Measurements from ENCODE around the gene WSCD1.

The WSCD1 gene

GRCh38 chr17:6069539-6070429, at the start of gene WSCD1:
WSCD1 (plus strand) TSS chr17:6070379; CDS start chr17:6080659, 10,280 bp downstream.
- peak in 1 of 2 donors; percentile 5 for DNase-seq (ENCODE audit: low read depth in 2 of 2)

GRCh38 chr17:6021011-6021400, 49.2 kb upstream of the WSCD1 start:
- no peak for DNase-seq (ENCODE audit: low read depth in 2 of 2)

- DNase-seq (ENCODE audit: low read depth in 2 of 2): no peak
Observed at GRCh38 chr17:6021627-6022026, 48.6 kb upstream of the WSCD1 start.

- no peak for DNase-seq (ENCODE audit: low read depth in 2 of 2)
Observed at GRCh38 chr17:6023036-6023831, 46.9 kb upstream of the WSCD1 start.

GRCh38 chr17:6024576-6024975, 45.6 kb upstream of the WSCD1 start:
- DNase-seq (ENCODE audit: low read depth in 2 of 2): no peak

GRCh38 chr17:6027342-6028024, 42.7 kb upstream of the WSCD1 start:
- DNase-seq (ENCODE audit: low read depth in 2 of 2): no peak

- DNase-seq (ENCODE audit: low read depth in 2 of 2): no peak
Observed at GRCh38 chr17:6028294-6028693, 41.9 kb upstream of the WSCD1 start.

GRCh38 chr17:6035801-6036394, 34.3 kb upstream of the WSCD1 start:
- no peak for DNase-seq (ENCODE audit: low read depth in 2 of 2)

- DNase-seq (ENCODE audit: low read depth in 2 of 2): no peak
Observed at GRCh38 chr17:6040504-6040903, 29.7 kb upstream of the WSCD1 start.

- no peak for DNase-seq (ENCODE audit: low read depth in 2 of 2)
Observed at GRCh38 chr17:6041246-6041645, 28.9 kb upstream of the WSCD1 start.

GRCh38 chr17:6043405-6043804, 26.8 kb upstream of the WSCD1 start:
- DNase-seq (ENCODE audit: low read depth in 2 of 2): no peak

- no peak for DNase-seq (ENCODE audit: low read depth in 2 of 2)
Observed at GRCh38 chr17:6044261-6044660, 25.9 kb upstream of the WSCD1 start.

GRCh38 chr17:6045621-6046357, 24.4 kb upstream of the WSCD1 start:
- no peak for DNase-seq (ENCODE audit: low read depth in 2 of 2)

- no peak for DNase-seq (ENCODE audit: low read depth in 2 of 2)
Observed at GRCh38 chr17:6046431-6046830, 23.7 kb upstream of the WSCD1 start.

- DNase-seq (ENCODE audit: low read depth in 2 of 2): no peak
Observed at GRCh38 chr17:6046931-6047330, 23.2 kb upstream of the WSCD1 start.

GRCh38 chr17:6047966-6048365, 22.2 kb upstream of the WSCD1 start:
- DNase-seq (ENCODE audit: low read depth in 2 of 2): no peak

- no peak for DNase-seq (ENCODE audit: low read depth in 2 of 2)
Observed at GRCh38 chr17:6048486-6048885, 21.7 kb upstream of the WSCD1 start.

GRCh38 chr17:6052926-6053325, 17.3 kb upstream of the WSCD1 start:
- DNase-seq (ENCODE audit: low read depth in 2 of 2): no peak

GRCh38 chr17:6054372-6054771, 15.8 kb upstream of the WSCD1 start:
- no peak for DNase-seq (ENCODE audit: low read depth in 2 of 2)

- no peak for DNase-seq (ENCODE audit: low read depth in 2 of 2)
Observed at GRCh38 chr17:6056104-6056503, 14.1 kb upstream of the WSCD1 start.

- DNase-seq (ENCODE audit: low read depth in 2 of 2): no peak
Observed at GRCh38 chr17:6057562-6057961, 12.6 kb upstream of the WSCD1 start.
